NK-92 (cell line): ENCODE measurements around the gene MAP3K13.

Experiments
- DNase-seq: peaks from one replicate; lab custom pipeline; 2025; ENCODE audit not compliant: unreplicated experiment; lab: John Stamatoyannopoulos, UW

MAP3K13 gene

GRCh38 chr3:185362850-185363661 lies at the start of gene MAP3K13:
TSS of gene MAP3K13 (plus strand) at chr3:185363136. CDS start at chr3:185428582, 65,446 bp downstream.
- no peak for DNase-seq

GRCh38 chr3:185313693-185314246 lies 49.2 kb upstream of the MAP3K13 start:
- DNase-seq, result no peak

GRCh38 chr3:185316740-185317412 lies 46.1 kb upstream of the MAP3K13 start:
- DNase-seq, result no peak

- no peak for DNase-seq
These were observed 45.3 kb upstream of the MAP3K13 start for GRCh38 chr3:185317674-185318073.

- no peak for DNase-seq
These were observed 44.8 kb upstream of the MAP3K13 start for GRCh38 chr3:185318141-185318540.

- no peak for DNase-seq
These were observed 43.1 kb upstream of the MAP3K13 start for GRCh38 chr3:185319801-185320200.

GRCh38 chr3:185320949-185321348 lies 42.0 kb upstream of the MAP3K13 start:
- DNase-seq, result no peak

GRCh38 chr3:185322101-185322719 lies 40.7 kb upstream of the MAP3K13 start:
- no peak for DNase-seq

- no peak for DNase-seq
These were observed 36.8 kb upstream of the MAP3K13 start for GRCh38 chr3:185325946-185326791.

GRCh38 chr3:185327062-185327461 lies 35.9 kb upstream of the MAP3K13 start:
- no peak for DNase-seq

GRCh38 chr3:185328324-185329004 lies 34.5 kb upstream of the MAP3K13 start:
- no peak for DNase-seq

GRCh38 chr3:185330238-185330637 lies 32.7 kb upstream of the MAP3K13 start:
- DNase-seq, result no peak

GRCh38 chr3:185330644-185331043 lies 32.3 kb upstream of the MAP3K13 start:
- DNase-seq, result no peak

GRCh38 chr3:185332026-185332735 lies 30.8 kb upstream of the MAP3K13 start:
- DNase-seq, result no peak

GRCh38 chr3:185335799-185336198 lies 27.1 kb upstream of the MAP3K13 start:
- DNase-seq, result no peak

GRCh38 chr3:185337231-185337816 lies 25.6 kb upstream of the MAP3K13 start:
- DNase-seq, result no peak

GRCh38 chr3:185339945-185340344 lies 23.0 kb upstream of the MAP3K13 start:
- no peak for DNase-seq

- no peak for DNase-seq
These were observed 22.2 kb upstream of the MAP3K13 start for GRCh38 chr3:185340751-185341150.
